K562 (cell line): ENCODE data around the gene NKG7. TPM values are rescaled to one million over a fixed set of nuclear protein-coding genes. Genes with fewer than 3 reads are reported as not detected.
A peak's percentile ranks its signal among the peaks of the same experiment; 100 is the strongest.

Experiments
- ARID1B ChIP-seq: fragments of 450-650 bp; IDR thresholded peaks from 2 replicates; pipeline ENCODE4 v1.6.1; 2016; ENCODE audit warnings: antibody characterized with exemption, mild to moderate bottlenecking, inconsistent platforms
- E2F8 ChIP-seq: fragments of 450-650 bp; IDR thresholded peaks from 2 replicates; pipeline ENCODE4 v1.7.1; 2018; ENCODE audit warnings: mild to moderate bottlenecking, low read depth; ENCODE audit not compliant: partially characterized antibody
- EP300 ChIP-seq: IDR thresholded peaks from 2 replicates; pipeline ENCODE4 v1.6.1; 2012; ENCODE audit warnings: low read length, improper control_type of control experiment
- EZH2 ChIP-seq: IDR thresholded peaks from 2 replicates; pipeline ENCODE4 v1.6.1; 2012; ENCODE audit warnings: low read depth, mild to moderate bottlenecking, inconsistent platforms, low read length, borderline replicate concordance
- GMEB1 ChIP-seq: fragments of 250-450 bp; sonication (Bioruptor Pico); IDR thresholded peaks from 2 replicates; pipeline ENCODE4 v1.4.0; 2020; ENCODE audit warnings: mild to moderate bottlenecking
- HOXB6 ChIP-seq: fragments of 250-450 bp; sonication (Bioruptor Pico); IDR thresholded peaks from 2 replicates; pipeline ENCODE4 v1.5.1; 2022; ENCODE audit warnings: mild to moderate bottlenecking, borderline replicate concordance
- MXD1 ChIP-seq: fragments of 250-450 bp; sonication (Bioruptor Pico); IDR thresholded peaks from 2 replicates; pipeline ENCODE4 v1.8.0; 2021; ENCODE audit warnings: borderline replicate concordance, mild to moderate bottlenecking, moderate library complexity; ENCODE audit not compliant: poor library complexity, severe bottlenecking
- NFYB ChIP-seq: IDR thresholded peaks from 2 replicates; pipeline ENCODE4 v1.6.1; 2011; ENCODE audit warnings: mild to moderate bottlenecking, moderate library complexity; ENCODE audit not compliant: insufficient read length; ENCODE audit errors: extremely low read depth
- NR2C2 ChIP-seq, 2 experiments: fragments of 200-800 bp in 1 of 2; sonication (Bioruptor generic) in 1 of 2; sonication (generic) in 1 of 2; formaldehyde crosslinking in 1 of 2; IDR thresholded peaks; 2 replicates each; pipeline versions ENCODE4 v1.6.1 to v1.8.0; 2016 to 2022; ENCODE audit warnings: mild to moderate bottlenecking in 1 of 2, missing compliant biosample characterization in 1 of 2, missing genetic modification characterization in 1 of 2, missing genetic modification reagents in 1 of 2
- NRF1 ChIP-seq, 2 experiments: fragments of 450-650 bp; IDR thresholded peaks in 1 of 2; conservative IDR thresholded peaks in 1 of 2; 2 replicates each; pipeline ENCODE4 v1.6.1; 2014; ENCODE audit warnings: mild to moderate bottlenecking in 2 of 2
- PML ChIP-seq: IDR thresholded peaks from 2 replicates; pipeline ENCODE4 v1.6.1; 2012; ENCODE audit warnings: low read length, inconsistent platforms
- PYGO2 ChIP-seq: fragments of 450-650 bp; IDR thresholded peaks from 2 replicates; pipeline ENCODE4 v1.6.1; 2016; ENCODE audit warnings: mild to moderate bottlenecking, missing genetic modification characterization, moderate library complexity, missing compliant biosample characterization
- RBM15 ChIP-seq: fragments of 200-400 bp; formaldehyde crosslinking; IDR thresholded peaks from 2 replicates; pipeline ENCODE4 v1.6.1; 2018; ENCODE audit warnings: mild to moderate bottlenecking, low read length, moderate library complexity; ENCODE audit not compliant: insufficient read depth
- RBM22 ChIP-seq: fragments of 200-400 bp; formaldehyde crosslinking; IDR thresholded peaks from 2 replicates; pipeline ENCODE4 v1.6.1; 2018; ENCODE audit warnings: low read length, low read depth; ENCODE audit not compliant: poor library complexity, severe bottlenecking
- SAFB2 ChIP-seq: fragments of 200-400 bp; formaldehyde crosslinking; IDR thresholded peaks from 2 replicates; pipeline ENCODE4 v1.6.1; 2018; ENCODE audit warnings: borderline replicate concordance, low read length, low read depth, moderate library complexity; ENCODE audit not compliant: severe bottlenecking
- SNRNP70 ChIP-seq: fragments of 200-400 bp; formaldehyde crosslinking; optimal IDR thresholded peaks from 2 replicates; pipeline ENCODE3; 2017; ENCODE audit warnings: low read depth, low read length
- STAT5A ChIP-seq: IDR thresholded peaks from 2 replicates; pipeline ENCODE4 v1.6.1; 2012; ENCODE audit warnings: low read length, inconsistent platforms, borderline replicate concordance
- TRIM25 ChIP-seq: fragments of 450-650 bp; IDR thresholded peaks from 2 replicates; pipeline ENCODE4 v1.7.0; 2016; ENCODE audit warnings: borderline replicate concordance
- ZNF280A ChIP-seq: fragments of 450-650 bp; IDR thresholded peaks from 2 replicates; pipeline ENCODE4 v1.6.1; 2018; ENCODE audit warnings: mild to moderate bottlenecking, low read depth; ENCODE audit not compliant: partially characterized antibody
- ZNF668 ChIP-seq: fragments of 250-450 bp; sonication (Bioruptor Pico); IDR thresholded peaks from 2 replicates; pipeline ENCODE4 v1.8.0; 2022; ENCODE audit warnings: mild to moderate bottlenecking, inconsistent platforms
- polyA plus RNA-seq, 8 experiments: library from polyadenylated mRNA; depleted of rRNA in 4 of 8; stranded (reverse) in 5 of 8; unstranded in 3 of 8; fragments of >200 nt; fragmentation: Nextera tagmentation in 2 of 8; fragmentation: Illumina TruSeq in 1 of 8; extraction: Ambion mirVana in 2 of 8; extraction: Trizol in 1 of 8; gene quantifications; 2 replicates each; pipeline versions ENCODE4 v1.2.1 to v1.2.3, GENCODE V29; 2011 to 2014; ENCODE audit warnings: inconsistent platforms in 1 of 8, missing spikeins in 1 of 8
- total RNA-seq, 7 experiments: library from RNA; depleted of rRNA in 6 of 7; stranded (reverse); fragments of >200 nt in 6 of 7; fragmentation: Illumina TruSeq in 2 of 7; extraction: Trizol in 2 of 7; gene quantifications; 2 replicates each; pipeline versions ENCODE4 v1.2.1 to v1.2.3, GENCODE V29; 2011 to 2021; ENCODE audit warnings: low replicate concordance in 1 of 7

NKG7 gene
- total and polyA plus RNA-seq, 9 of the 15 experiments (the other 6 are each of a cell fraction or from before 2014, with no cell fraction given) = 0.30 to 0.70 (median 0.51) TPM; not detected in 2

- TF ChIP-seq TRIM25 (peak; percentile 88), RBM22 (no peak), NRF1 (conservative IDR thresholded peaks at IDR 0.05 in 1 of 2, IDR thresholded peaks at IDR 0.05 in 1 of 2) (no peak), ZNF280A (peak; percentile 55), NR2C2 (CRISPR knock-in tag; IDR thresholded peaks at IDR 0.05) (no peak), NR2C2 (tag; IDR thresholded peaks at IDR 0.05) (no peak), PYGO2 (no peak), NFYB (no peak), ARID1B (peak; percentile 65), STAT5A (no peak), ZNF668 (CRISPR knock-in tag) (no peak), SAFB2 (no peak), GMEB1 (CRISPR knock-in tag) (no peak), HOXB6 (CRISPR knock-in tag) (no peak), RBM15 (no peak), EZH2 (no peak), SNRNP70 (no peak), PML (no peak), EP300 (no peak), E2F8 (no peak), MXD1 (CRISPR knock-in tag) (no peak)
Observed at GRCh38 chr19:51339313-51339686, 33.2 kb downstream of the NKG7 start (continued).
